Right ventricle myocardium inferior (tissue), 1 donor: Measurements from ENCODE around the gene DCST1. TPM values are rescaled to one million over a fixed set of nuclear protein-coding genes. Genes with fewer than 3 reads are reported as not detected.
"Not testable (repeated sequence)": the region's sequence is repeated elsewhere in the genome, so short reads cannot be mapped to it uniquely, and the experiment has no call there.

Source experiments
- ATAC-seq: fragments of 200-7000 bp; cut with Tn5 transposase; one replicate; pipeline ENCODE4 v1.9.1; 2020; ENCODE audit warnings: mild to moderate bottlenecking, moderate library complexity
- DNase-seq: peaks from one replicate; pipeline ENCODE4 v3.0.0; 2021; ENCODE audit errors: missing footprints
- intact Hi-C: fragments of 100-400 bp; cut with DNase I; formaldehyde crosslinking; loops from one replicate; pipeline ENCODE4 v1.11.0; 2022
- long read RNA-seq: library from polyadenylated mRNA; unstranded; transcript quantifications from one replicate; pipeline ENCODE4 v2.0.0, GENCODE V29; 2021
- total RNA-seq: library from RNA; stranded (reverse); fragmentation: NEBNext Ultra II Directional; extraction: Animal tissue kit (Norgen Biotek cat#: 25700); gene quantifications from one replicate; pipeline ENCODE4 v1.2.1, GENCODE V29; 2021
- donor health status: DM: no; HTN: yes; CAD: no; lungs with severe emphysema.

Gene DCST1, protein sequence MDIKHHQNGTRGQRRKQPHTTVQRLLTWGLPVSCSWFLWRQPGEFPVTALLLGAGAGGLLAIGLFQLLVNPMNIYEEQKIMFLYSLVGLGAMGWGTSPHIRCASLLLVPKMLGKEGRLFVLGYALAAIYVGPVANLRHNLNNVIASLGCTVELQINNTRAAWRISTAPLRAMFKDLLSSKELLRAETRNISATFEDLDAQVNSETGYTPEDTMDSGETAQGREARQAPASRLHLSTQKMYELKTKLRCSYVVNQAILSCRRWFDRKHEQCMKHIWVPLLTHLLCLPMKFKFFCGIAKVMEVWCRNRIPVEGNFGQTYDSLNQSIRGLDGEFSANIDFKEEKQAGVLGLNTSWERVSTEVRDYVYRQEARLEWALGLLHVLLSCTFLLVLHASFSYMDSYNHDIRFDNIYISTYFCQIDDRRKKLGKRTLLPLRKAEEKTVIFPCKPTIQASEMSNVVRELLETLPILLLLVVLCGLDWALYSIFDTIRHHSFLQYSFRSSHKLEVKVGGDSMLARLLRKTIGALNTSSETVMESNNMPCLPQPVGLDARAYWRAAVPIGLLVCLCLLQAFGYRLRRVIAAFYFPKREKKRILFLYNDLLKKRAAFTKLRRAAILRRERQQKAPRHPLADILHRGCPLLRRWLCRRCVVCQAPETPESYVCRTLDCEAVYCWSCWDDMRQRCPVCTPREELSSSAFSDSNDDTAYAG
- not detected for total RNA-seq
- long read RNA-seq, partial matches to known transcripts, result 0 of 1 reads
- long read RNA-seq, other reads (novel, unspliced or antisense), result 1 of 1 reads

- intact Hi-C loops, result no loop called here
- ATAC-seq (no peak), DNase-seq (no peak)
These were observed at the start of gene DCST1, which contains the start of gene DCST2 for GRCh38 chr1:155033524-155033923. Gene DCST1 (plus strand): TSS chr1:155033824. CDS start chr1:155034037, 213 bp downstream. Gene DCST2 (minus strand): TSS chr1:155033781. CDS start chr1:155033701, 80 bp downstream.

DNA sequence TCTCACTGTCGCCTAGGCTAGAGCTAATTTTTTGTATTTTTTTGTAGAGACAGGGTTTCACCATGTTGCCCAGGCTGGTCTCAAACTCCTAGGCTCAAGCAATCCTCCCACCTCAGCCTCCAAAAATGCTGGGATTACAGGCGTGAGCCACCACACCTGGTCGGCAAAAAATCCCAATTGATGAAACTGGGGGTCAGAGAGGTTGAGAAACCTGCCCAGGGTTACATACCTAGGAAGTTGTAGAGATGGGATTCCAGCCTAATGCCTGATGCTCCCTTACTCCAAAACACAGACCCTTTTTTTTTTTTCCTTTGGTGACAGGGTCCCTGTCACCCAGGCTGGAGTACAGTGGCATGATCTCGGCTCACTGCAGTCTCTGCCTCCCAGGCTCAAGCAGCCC is 46.9 kb upstream of the DCST1 start:
- intact Hi-C loops, DNase-seq, ATAC-seq: not testable (repeated sequence)

DNA sequence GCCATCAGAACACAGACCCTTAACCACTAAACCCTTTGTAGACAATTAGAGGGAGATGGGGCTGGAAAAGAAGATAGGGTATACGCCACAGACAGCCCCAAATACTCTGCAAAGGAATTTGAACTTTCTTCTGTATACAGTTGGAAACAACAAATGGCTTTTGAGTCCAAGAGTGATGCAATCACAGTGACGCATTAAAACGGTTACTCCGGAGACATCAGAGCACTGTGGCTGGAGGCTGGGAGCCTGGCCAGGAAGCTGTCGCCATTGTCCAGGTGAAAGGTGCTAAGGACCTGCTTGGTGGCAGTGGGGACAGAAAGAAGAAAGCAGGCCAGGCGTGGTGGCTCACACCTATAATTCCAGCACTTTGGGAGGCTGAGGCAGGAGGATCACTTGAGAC is 46.3 kb upstream of the DCST1 start:
- intact Hi-C loops, result no loop called here
- ATAC-seq (no peak), DNase-seq (no peak)

DNA sequence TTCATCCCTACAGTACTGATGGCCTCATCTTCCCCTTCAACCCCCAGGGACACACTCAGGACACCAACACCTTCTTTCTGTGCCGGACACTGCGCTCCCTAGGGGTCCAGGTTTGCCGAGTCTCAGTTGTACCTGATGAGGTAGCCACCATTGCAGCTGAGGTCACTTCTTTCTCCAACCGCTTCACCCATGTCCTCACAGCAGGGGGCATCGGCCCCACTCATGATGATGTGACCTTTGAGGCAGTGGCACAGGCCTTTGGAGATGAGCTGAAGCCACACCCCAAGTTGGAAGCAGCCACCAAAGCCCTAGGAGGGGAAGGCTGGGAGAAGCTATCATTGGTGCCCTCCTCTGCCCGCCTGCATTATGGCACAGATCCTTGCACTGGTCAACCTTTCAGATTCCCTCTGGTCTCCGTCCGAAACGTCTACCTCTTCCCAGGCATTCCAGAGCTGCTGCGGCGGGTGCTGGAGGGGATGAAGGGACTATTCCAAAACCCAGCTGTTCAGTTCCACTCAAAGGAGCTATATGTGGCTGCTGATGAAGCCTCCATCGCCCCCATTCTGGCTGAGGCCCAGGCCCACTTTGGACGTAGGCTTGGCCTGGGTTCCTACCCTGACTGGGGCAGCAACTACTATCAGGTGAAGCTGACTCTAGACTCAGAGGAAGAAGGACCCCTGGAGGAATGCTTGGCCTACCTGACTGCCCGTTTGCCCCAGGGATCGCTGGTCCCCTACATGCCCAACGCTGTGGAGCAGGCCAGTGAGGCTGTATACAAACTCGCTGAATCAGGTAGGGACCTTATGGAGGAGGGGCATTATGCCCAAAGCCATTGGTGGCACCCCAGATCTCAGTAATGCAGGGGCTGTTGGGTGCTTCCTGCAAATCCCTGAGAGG is 45.3 kb upstream of the DCST1 start:
- DNase-seq (no peak), ATAC-seq (no peak)

GRCh38 chr1:154989195-154989860 is 44.3 kb upstream of the DCST1 start:
- intact Hi-C loops, result no loop called here
- DNase-seq, result no peak
- ATAC-seq, result no peak

More for the DNA sequence above, 45.3 kb upstream of the DCST1 start:
- intact Hi-C loops, result no loop called here

DNA sequence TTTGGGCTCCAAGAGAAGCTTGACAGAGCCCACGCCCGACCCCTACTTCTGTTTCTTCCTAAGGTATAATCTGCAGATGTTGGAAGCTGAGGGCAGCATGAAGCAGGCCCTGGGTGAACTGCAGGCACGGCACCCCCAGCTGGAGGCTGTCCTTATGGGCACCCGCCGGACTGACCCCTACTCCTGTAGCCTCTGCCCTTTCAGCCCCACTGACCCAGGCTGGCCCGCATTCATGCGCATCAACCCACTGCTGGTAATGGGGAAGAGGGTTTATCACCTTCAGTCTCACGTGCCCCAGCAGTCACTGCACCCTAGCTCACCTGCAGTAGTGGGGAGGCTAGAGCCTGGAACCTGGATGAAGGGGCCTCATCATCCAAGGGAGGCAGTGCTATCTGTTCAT is 43.3 kb upstream of the DCST1 start:
- ATAC-seq (no peak), DNase-seq (no peak)
- intact Hi-C loops, result no loop called here

DNA sequence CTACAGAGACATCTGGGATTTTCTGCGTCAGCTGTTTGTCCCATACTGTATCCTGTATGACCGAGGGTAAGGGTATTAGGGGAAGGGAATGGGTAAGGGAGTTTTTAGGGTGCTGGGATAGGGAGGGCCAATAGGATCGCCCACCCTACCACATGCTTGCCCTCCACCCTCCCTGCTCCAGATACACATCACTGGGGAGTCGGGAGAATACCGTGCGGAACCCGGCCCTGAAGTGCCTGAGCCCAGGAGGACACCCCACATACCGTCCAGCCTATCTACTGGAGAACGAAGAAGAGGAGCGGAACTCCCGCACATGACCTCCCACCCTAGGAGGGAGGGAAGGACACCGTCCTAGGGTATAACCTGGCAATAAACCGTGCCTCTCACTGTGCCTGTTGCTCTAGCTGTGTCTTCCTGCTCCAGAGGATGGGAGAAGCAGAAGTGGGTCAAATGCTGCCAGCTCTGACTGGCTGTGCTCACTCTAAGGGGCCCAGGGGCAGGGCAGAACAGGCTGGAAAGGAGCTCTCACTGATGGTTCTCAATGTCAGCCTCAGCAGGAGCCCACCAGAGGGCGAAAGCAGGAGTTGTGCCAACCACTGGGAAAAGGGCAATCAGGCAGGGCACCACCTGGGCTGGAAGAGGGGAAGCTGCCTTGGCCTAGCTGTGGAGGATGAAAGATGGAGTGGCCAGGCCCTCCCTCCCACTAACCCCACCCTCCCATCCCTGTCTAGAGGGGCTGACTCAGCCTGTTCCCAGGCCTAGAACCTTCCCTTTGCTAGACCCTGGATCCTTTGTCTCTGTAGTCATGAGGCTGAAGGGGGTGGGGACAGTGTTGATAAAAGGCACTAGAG is 40.7 kb upstream of the DCST1 start:
- ATAC-seq, result peak; percentile 22
- no peak for DNase-seq

GRCh38 chr1:154993572-154994268 is 39.9 kb upstream of the DCST1 start, which contains the start of gene LENEP:
Gene LENEP (plus strand): TSS chr1:154993586. CDS start chr1:154993608, 22 bp downstream.
- ATAC-seq (no peak), DNase-seq (no peak)
- intact Hi-C loops, result no loop called here

More for the DNA sequence above, 40.7 kb upstream of the DCST1 start:
- intact Hi-C loops, result no loop called here

GRCh38 chr1:154994269-154994587 is 39.4 kb upstream of the DCST1 start:
- ATAC-seq, result no peak
- no peak for DNase-seq
- intact Hi-C loops, result no loop called here

DNA sequence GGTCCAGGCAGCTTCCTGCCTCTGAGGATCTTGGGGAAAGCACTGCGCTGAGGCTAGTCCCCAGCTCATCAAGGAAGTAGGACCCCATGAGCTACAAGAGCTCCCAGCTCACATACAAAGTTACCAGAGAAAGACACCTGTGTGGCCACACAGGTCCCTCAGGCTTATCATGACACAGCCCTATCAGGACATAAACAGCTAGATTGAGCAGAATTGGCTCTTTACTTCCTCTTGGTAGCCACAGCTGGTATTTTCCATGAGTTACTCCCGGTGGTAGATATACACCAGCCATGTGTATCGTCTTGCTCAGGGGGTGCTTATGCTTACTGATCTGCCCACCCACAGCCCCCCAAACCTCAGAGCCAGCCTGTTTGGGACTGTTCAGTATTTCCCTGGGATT is 39.0 kb upstream of the DCST1 start:
- no peak for DNase-seq
- intact Hi-C loops, result no loop called here
- ATAC-seq, result no peak

- DNase-seq, ATAC-seq, intact Hi-C loops: not testable (repeated sequence)
These were observed 38.2 kb upstream of the DCST1 start for GRCh38 chr1:154995301-154995983.

DNA sequence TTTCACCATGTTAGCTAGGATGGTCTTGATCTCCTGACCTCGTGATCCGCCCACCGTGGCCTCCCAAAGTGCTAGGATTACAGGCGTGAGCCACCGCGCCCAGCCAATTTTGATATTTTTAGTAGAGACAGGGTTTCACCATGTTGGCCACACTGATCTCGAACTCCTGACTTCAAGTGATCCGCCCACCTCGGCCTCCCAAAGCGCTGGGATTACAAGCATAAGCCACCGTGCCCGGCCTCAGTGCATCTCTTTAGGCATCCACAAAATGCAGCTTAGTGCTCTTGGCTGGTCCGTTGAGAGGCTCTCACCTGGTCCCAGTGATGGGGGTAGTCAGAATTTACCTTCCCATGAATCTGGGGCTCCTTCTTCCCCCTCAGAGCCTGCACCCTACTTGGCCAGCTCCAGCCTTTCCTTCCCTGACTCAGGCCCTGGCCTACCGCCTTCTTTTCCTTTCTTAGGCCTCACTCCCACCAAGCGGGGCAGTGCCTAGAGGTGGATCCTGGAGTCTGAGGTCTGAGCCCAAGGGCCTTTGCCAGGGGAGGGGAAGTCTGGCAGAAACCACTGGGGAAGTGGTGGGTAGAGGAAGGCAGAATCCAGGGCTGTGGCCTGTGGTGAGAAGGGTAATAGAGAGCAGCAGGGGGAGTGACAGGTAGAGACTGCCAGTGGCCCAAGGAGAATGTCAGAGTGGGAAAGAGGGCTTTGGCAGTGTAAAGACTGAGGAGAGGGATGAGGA is 36.5 kb upstream of the DCST1 start:
- DNase-seq (no peak), ATAC-seq (no peak)
- intact Hi-C loops, result no loop called here

DNA sequence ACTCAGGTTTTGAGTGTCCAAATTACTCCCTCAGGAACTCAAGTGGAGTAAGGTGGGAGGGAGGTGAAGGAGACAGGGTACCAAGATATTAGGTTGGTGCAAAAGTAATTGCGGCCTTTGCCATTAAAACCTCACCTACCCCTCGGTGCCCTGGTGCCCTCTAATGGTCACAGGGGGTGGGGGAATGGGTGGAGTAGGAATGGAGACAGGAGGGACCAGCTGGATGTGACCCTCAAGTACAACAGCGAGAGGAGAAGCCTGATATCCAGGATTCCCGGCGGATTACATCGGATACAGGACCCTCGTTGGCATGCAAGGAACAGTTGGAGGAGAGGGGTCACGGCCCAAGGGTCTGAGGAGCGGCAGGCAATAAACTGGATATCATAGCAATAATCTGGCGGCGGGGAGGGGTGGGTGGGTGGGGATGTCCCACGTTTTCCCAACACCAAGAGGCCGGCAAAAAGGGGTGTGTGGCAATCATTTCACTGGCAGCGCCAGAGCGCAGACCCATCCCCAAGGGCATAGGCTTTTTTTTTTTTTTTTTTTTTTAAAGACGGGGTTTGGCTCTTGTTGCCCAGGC is 35.3 kb upstream of the DCST1 start:
- intact Hi-C loops, result no loop called here
- no peak for ATAC-seq
- DNase-seq, result no peak

DNA sequence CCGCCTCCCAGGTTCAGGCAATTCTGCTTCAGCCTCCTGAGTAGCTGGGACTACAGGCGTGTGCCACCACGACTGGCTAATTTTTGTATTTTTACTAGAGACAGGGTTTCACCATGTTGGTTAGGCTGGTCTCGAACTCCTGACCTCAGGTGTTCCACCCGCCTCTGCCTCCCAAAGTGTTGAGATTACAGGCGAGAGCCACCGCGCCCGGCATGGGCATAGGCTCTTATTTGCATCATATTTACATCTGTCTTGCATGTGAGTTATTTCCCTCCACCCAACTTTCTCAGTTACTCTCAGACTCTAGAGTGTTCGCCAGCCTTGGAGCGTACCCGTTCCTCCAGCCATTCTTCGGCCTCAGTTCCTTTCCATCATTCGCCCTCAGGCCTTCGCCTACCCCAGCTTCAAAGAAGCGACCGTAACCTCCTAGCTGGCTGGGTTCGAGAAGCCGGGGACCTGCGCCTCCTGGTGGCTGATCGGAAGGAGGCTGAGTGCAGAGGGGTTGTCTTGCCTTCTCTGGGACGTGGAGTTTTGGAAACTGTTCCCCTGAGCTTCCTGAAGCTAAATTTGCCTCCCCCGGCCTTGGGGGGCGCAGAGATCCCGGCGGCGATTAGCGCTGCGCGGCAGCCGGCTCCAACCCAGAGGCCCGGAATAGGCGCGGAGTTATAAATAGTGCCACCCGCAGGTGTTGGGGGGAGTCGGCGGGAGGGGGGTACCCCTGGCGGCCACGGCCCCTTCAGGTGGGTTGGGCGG is 34.6 kb upstream of the DCST1 start:
- ATAC-seq (no peak), DNase-seq (peak; percentile 86)
- intact Hi-C loops, result no loop called here
